ENCODE data around the gene TPTE2. TPM values are rescaled to one million over a fixed set of nuclear protein-coding genes. Genes with fewer than 3 reads are reported as not detected.
A peak's percentile ranks its signal among the peaks of the same experiment; 100 is the strongest.

TPTE2 gene
- polyA plus RNA-seq, 1 donor (not counting 4 experiments of a cell fraction or from before 2014, with no cell fraction given), result not detected

GRCh38 chr13:19606737-19607136 is 45.4 kb upstream of the TPTE2 start:
- FAIRE-seq (no peak), DNase-seq (ENCODE audit: low read depth, low spot score) (no peak)
- Histone ChIP-seq H3K9me1 (ENCODE audit: control insufficient read depth, extremely low read depth, insufficient read depth, low read length) (no peaks in the 10 kb centered on the region), H3K36me3 (ENCODE audit: control insufficient read depth in 2 of 2, extremely low read depth in 1 of 2, insufficient read depth in 2 of 2, low read length in 2 of 2) (peaks cover 0 to 5% of the 10 kb centered on the region in 2 experiments), H3K27me3 (ENCODE audit: control insufficient read depth, extremely low read depth, insufficient read depth, low read length) (no peaks in the 10 kb centered on the region), H3K9me3 (ENCODE audit: control insufficient read depth, low read depth, low read length) (no peaks in the 10 kb centered on the region), H3K4me1 (ENCODE audit: control insufficient read depth, extremely low read depth, insufficient read depth, low read length) (peaks cover 18% of the 10 kb centered on the region), H3K4me3 (ENCODE audit: control insufficient read depth in 2 of 3, extremely low read depth in 1 of 3, insufficient read depth in 2 of 3, low read depth in 1 of 3, low read length in 3 of 3) (no peak overlapping the region), H3K9ac (ENCODE audit: control insufficient read depth, extremely low read depth, insufficient read depth, low read length) (no peak overlapping the region), H3K79me2 (ENCODE audit: control insufficient read depth, insufficient read depth, low read length) (peaks cover 64% of the 10 kb centered on the region), H3K27ac (ENCODE audit: control insufficient read depth, insufficient read depth, low read length) (peak overlapping the region; percentile 63), H4K20me1 (ENCODE audit: control insufficient read depth, extremely low read depth, insufficient read depth, low read length) (no peaks in the 10 kb centered on the region), H2AFZ (ENCODE audit: control insufficient read depth, low read length) (no peak overlapping the region), H3K4me2 (ENCODE audit: control insufficient read depth, extremely low read depth, insufficient read depth, low read depth, low read length) (no peak overlapping the region)
- dilution Hi-C loops (cut with MboI; ENCODE audit: extremely low pct_ligation_motif_present, low sequenced_read_pairs), result no loop called here
- TF ChIP-seq CTCF (optimal IDR thresholded peaks at IDR 0.05 in 1 of 3, IDR thresholded peaks at IDR 0.05 in 1 of 3, conservative IDR thresholded peaks at IDR 0.05 in 1 of 3; ENCODE audit: extremely low read depth in 1 of 3, insufficient read depth in 2 of 3, low read length in 3 of 3) (no peak), EZH2 (IDR thresholded peaks at IDR 0.05; ENCODE audit: low read length) (no peak)

GRCh38 chr13:19606152-19606551 is 44.8 kb upstream of the TPTE2 start:
- TF ChIP-seq EZH2 (IDR thresholded peaks at IDR 0.05; ENCODE audit: low read length) (no peak), CTCF (optimal IDR thresholded peaks at IDR 0.05 in 1 of 3, IDR thresholded peaks at IDR 0.05 in 1 of 3, conservative IDR thresholded peaks at IDR 0.05 in 1 of 3; ENCODE audit: extremely low read depth in 1 of 3, insufficient read depth in 2 of 3, low read length in 3 of 3) (no peak)
- no peaks in the 10 kb centered on the region for H3K27me3 ChIP-seq (ENCODE audit: control insufficient read depth, extremely low read depth, insufficient read depth, low read length)

More at GRCh38 chr13:19606152-19606551, 44.8 kb upstream of the TPTE2 start:
- DNase-seq (ENCODE audit: low read depth, low spot score), result peak; percentile 62
- FAIRE-seq, result peak; percentile 79
- Histone ChIP-seq H3K36me3 (ENCODE audit: control insufficient read depth in 2 of 2, extremely low read depth in 1 of 2, insufficient read depth in 2 of 2, low read length in 2 of 2) (peaks cover 0 to 5% of the 10 kb centered on the region in 2 experiments), H3K9me3 (ENCODE audit: control insufficient read depth, low read depth, low read length) (no peaks in the 10 kb centered on the region), H2AFZ (ENCODE audit: control insufficient read depth, low read length) (no peak overlapping the region), H4K20me1 (ENCODE audit: control insufficient read depth, extremely low read depth, insufficient read depth, low read length) (no peaks in the 10 kb centered on the region), H3K27ac (ENCODE audit: control insufficient read depth, insufficient read depth, low read length) (peak overlapping the region; percentile 84), H3K4me1 (ENCODE audit: control insufficient read depth, extremely low read depth, insufficient read depth, low read length) (peaks cover 18% of the 10 kb centered on the region), H3K9ac (ENCODE audit: control insufficient read depth, extremely low read depth, insufficient read depth, low read length) (no peak overlapping the region), H3K79me2 (ENCODE audit: control insufficient read depth, insufficient read depth, low read length) (peaks cover 61% of the 10 kb centered on the region), H3K9me1 (ENCODE audit: control insufficient read depth, extremely low read depth, insufficient read depth, low read length) (no peaks in the 10 kb centered on the region), H3K4me2 (ENCODE audit: control insufficient read depth, extremely low read depth, insufficient read depth, low read depth, low read length) (peak overlapping the region; percentile 49), H3K4me3 (ENCODE audit: control insufficient read depth in 2 of 3, extremely low read depth in 1 of 3, insufficient read depth in 2 of 3, low read depth in 1 of 3, low read length in 3 of 3) (no peak overlapping the region)
- dilution Hi-C loops (cut with MboI; ENCODE audit: extremely low pct_ligation_motif_present, low sequenced_read_pairs), result no loop called here

All from keratinocyte (primary cell).